GM23338 (cell line): ENCODE results near the gene RIC1. TPM values are rescaled to one million over a fixed set of nuclear protein-coding genes. Genes with fewer than 3 reads are reported as not detected.
A peak's percentile ranks its signal among the peaks of the same experiment; 100 is the strongest.

Source experiments
- ATAC-seq: fragments of 200-7000 bp; cut with Tn5 transposase; 3 replicates; pipeline ENCODE4 v1.9.1; 2020
- DNase-seq: peaks from one replicate; pipeline ENCODE4 v3.0.0-alpha.2; 2015; ENCODE audit warnings: low spot score
- H2AFZ ChIP-seq: fragments of 200-600 bp; sonication (generic); 2 replicates; pipeline ENCODE4 v1.8.0; 2016; ENCODE audit warnings: antibody characterized with exemption, mild to moderate bottlenecking, moderate library complexity
- H3F3A ChIP-seq: fragments of 200-600 bp; sonication (generic); replicated peaks from 2 replicates; pipeline ENCODE4 v1.8.0; 2017; ENCODE audit warnings: antibody characterized with exemption, mixed run types, low read depth
- H3K27ac ChIP-seq: fragments of 200-600 bp; sonication (generic); 2 replicates; pipeline ENCODE4 v1.6.1; 2016; ENCODE audit warnings: low read depth
- H3K27me3 ChIP-seq: fragments of 200-600 bp; sonication (generic); 2 replicates; pipeline ENCODE4 v1.8.0; 2016; ENCODE audit warnings: mild to moderate bottlenecking, mixed run types, moderate library complexity; ENCODE audit not compliant: insufficient read depth
- H3K36me3 ChIP-seq: fragments of 200-600 bp; sonication (generic); 2 replicates; pipeline ENCODE4 v1.8.0; 2016; ENCODE audit warnings: mild to moderate bottlenecking; ENCODE audit not compliant: insufficient read depth
- H3K4me1 ChIP-seq: fragments of 200-600 bp; sonication (generic); 2 replicates; pipeline ENCODE4 v1.8.0; 2016; ENCODE audit warnings: mild to moderate bottlenecking, moderate library complexity; ENCODE audit not compliant: insufficient read depth
- H3K4me2 ChIP-seq: fragments of 200-600 bp; sonication (generic); 2 replicates; pipeline ENCODE4 v1.7.1; 2017; ENCODE audit warnings: mixed run types
- H3K4me3 ChIP-seq: fragments of 200-600 bp; sonication (generic); 2 replicates; pipeline ENCODE4 v1.6.1; 2016; ENCODE audit warnings: mixed run types
- H3K79me2 ChIP-seq: fragments of 200-600 bp; sonication (generic); replicated peaks from 2 replicates; pipeline ENCODE4 v1.8.0; 2017; ENCODE audit warnings: mild to moderate bottlenecking; ENCODE audit not compliant: insufficient read depth
- H3K9me2 ChIP-seq: fragments of 200-600 bp; sonication (generic); 2 replicates; pipeline ENCODE4 v1.8.0; 2017; ENCODE audit not compliant: insufficient read depth
- H4K20me1 ChIP-seq: fragments of 200-600 bp; sonication (generic); replicated peaks from 2 replicates; pipeline ENCODE4 v1.8.0; 2017; ENCODE audit warnings: mild to moderate bottlenecking; ENCODE audit not compliant: insufficient read depth
- H3K27ac Mint-ChIP-seq: 2 replicates; pipeline ENCODE4 v1.8.0; 2020; ENCODE audit warnings: inconsistent platforms, mild to moderate bottlenecking, moderate library complexity, mixed read lengths
- H3K27me3 Mint-ChIP-seq: 3 replicates; pipeline ENCODE4 v1.8.0; 2022; ENCODE audit warnings: low read depth, mild to moderate bottlenecking, moderate library complexity, mixed read lengths, inconsistent platforms; ENCODE audit not compliant: insufficient read depth, poor library complexity
- H3K36me3 Mint-ChIP-seq: 3 replicates; pipeline ENCODE4 v1.8.0; 2021; ENCODE audit warnings: low read depth, mild to moderate bottlenecking, inconsistent platforms, moderate library complexity, mixed read lengths
- H3K4me1 Mint-ChIP-seq: 3 replicates; pipeline ENCODE4 v1.8.0; 2020; ENCODE audit warnings: mild to moderate bottlenecking, inconsistent platforms, mixed read lengths
- H3K4me3 Mint-ChIP-seq: 3 replicates; pipeline ENCODE4 v1.8.0; 2021; ENCODE audit warnings: moderate library complexity, mild to moderate bottlenecking, inconsistent platforms, mixed read lengths
- H3K9me3 Mint-ChIP-seq: 3 replicates; pipeline ENCODE4 v1.8.0; 2020; ENCODE audit warnings: moderate library complexity, mild to moderate bottlenecking, inconsistent platforms, mixed read lengths
- EZH2 ChIP-seq: fragments of 200-600 bp; sonication (generic); IDR thresholded peaks from one replicate; pipeline ENCODE4 v1.8.0; 2017; ENCODE audit warnings: antibody characterized with exemption, mild to moderate bottlenecking, low read depth; ENCODE audit not compliant: unreplicated experiment
- JUNB ChIP-seq: IDR thresholded peaks from one replicate; pipeline ENCODE4 v1.6.1; 2016; ENCODE audit warnings: antibody characterized with exemption; ENCODE audit not compliant: unreplicated experiment
- NANOG ChIP-seq: IDR thresholded peaks from 2 replicates; pipeline ENCODE4 v1.6.1; 2016; ENCODE audit warnings: antibody characterized with exemption, borderline replicate concordance
- ZNF331 ChIP-seq: fragments of 250-450 bp; sonication (Bioruptor Pico); IDR thresholded peaks from 2 replicates; pipeline ENCODE4 v1.5.0; 2020; ENCODE audit warnings: low read depth, mild to moderate bottlenecking, moderate library complexity
- ZNF462 ChIP-seq: fragments of 250-450 bp; sonication (Bioruptor Pico); IDR thresholded peaks from 2 replicates; pipeline ENCODE4 v1.5.0; 2020; ENCODE audit warnings: mild to moderate bottlenecking, moderate library complexity
- polyA plus RNA-seq: library from polyadenylated mRNA; unstranded; fragments of >200 nt; fragmentation: Nextera tagmentation; extraction: Ambion mirVana; gene quantifications from 2 replicates; pipeline ENCODE4 v1.2.1, GENCODE V29; 2016
- total RNA-seq: library from RNA; depleted of rRNA; stranded (reverse); fragments of >200 nt; shearing (Covaris generic); gene quantifications from 2 replicates; pipeline ENCODE4 v1.2.3, GENCODE V29; 2014

The RIC1 gene
- total and polyA plus RNA-seq, 2 experiments from 2014 or later, result 7.8 to 34.9 TPM

DNA sequence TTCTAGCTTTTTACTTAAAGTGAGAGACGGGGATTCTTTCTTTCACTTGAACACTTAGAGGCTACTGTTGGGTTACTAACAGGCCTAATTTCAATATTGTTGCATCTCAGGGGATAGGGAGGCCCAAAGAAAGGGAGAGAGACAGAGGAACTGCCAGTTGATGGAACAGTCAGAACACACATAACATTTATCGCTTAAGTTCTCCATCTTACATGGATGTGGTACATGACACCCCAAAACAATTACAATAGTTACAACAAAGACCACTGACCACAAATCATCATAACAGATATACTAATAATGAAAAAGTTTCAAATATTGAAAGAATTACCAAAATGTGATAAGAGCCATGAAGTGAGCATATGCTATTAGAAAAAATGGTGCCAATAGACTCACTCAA lies 4.3 kb upstream of the RIC1 start (continued):
- TF ChIP-seq ZNF462 (CRISPR knock-in tag) (no peak), NANOG (no peak)

- H3K9me3 Mint-ChIP-seq, result no peaks in the 10 kb centered on the region
- H3F3A ChIP-seq, result no peaks in the 10 kb centered on the region
- H3K36me3 ChIP-seq, result no peaks in the 10 kb centered on the region
- no peaks in the 10 kb centered on the region for H3K9me2 ChIP-seq
- H3K4me2 ChIP-seq, result peak overlapping the region; percentile 83; the same call in 1 of the 2 replicates
- no peaks in the 10 kb centered on the region; the same call in 2 of the 3 replicates for H3K36me3 Mint-ChIP-seq
- peak overlapping the region; percentile 44; the same call in 1 of the 2 replicates for H3K27ac Mint-ChIP-seq
- ATAC-seq (no peak), DNase-seq (no peak)
- H3K27me3 ChIP-seq, result no peaks in the 10 kb centered on the region
- H3K4me1 Mint-ChIP-seq, result peaks cover 18% of the 10 kb centered on the region
- H3K4me3 Mint-ChIP-seq, result peak overlapping the region; percentile 58
- H3K79me2 ChIP-seq, result peaks cover 25% of the 10 kb centered on the region
- H3K27ac ChIP-seq, result no peak overlapping the region
- no peak overlapping the region; the same call in 1 of the 2 replicates for H2AFZ ChIP-seq
- H3K4me3 ChIP-seq, result peak overlapping the region; percentile 79; the same call in 1 of the 2 replicates
- peaks cover 12% of the 10 kb centered on the region for H3K4me1 ChIP-seq
- H4K20me1 ChIP-seq, result no peaks in the 10 kb centered on the region
- peaks cover 14% of the 10 kb centered on the region for H3K27me3 Mint-ChIP-seq
- TF ChIP-seq EZH2, result no peak
- no peak for TF ChIP-seq JUNB
- TF ChIP-seq ZNF462 (CRISPR knock-in tag), result no peak
- TF ChIP-seq ZNF331 (CRISPR knock-in tag), result no peak
Observed at GRCh38 chr9:5626727-5627634, 1.9 kb upstream of the RIC1 start.
